GM12872 (cell line): ENCODE results near the gene TMPRSS6.

Source experiments
- CTCF ChIP-seq: IDR thresholded peaks from 3 replicates; pipeline ENCODE4 v1.5.1; 2011; ENCODE audit warnings: low read depth, mild to moderate bottlenecking, low read length, moderate library complexity; ENCODE audit not compliant: insufficient read depth

The TMPRSS6 gene

GRCh38 chr22:37146051-37146385, 36.5 kb upstream of the TMPRSS6 start:
- no peak for TF ChIP-seq CTCF

- no peak for TF ChIP-seq CTCF
These were observed 35.9 kb upstream of the TMPRSS6 start for GRCh38 chr22:37145180-37146050.

GRCh38 chr22:37144180-37144554, 34.7 kb upstream of the TMPRSS6 start:
- 0 out of 3 replicates have a peak, but pooled peaks have one; percentile 3 for TF ChIP-seq CTCF

- TF ChIP-seq CTCF, result no peak
These were observed 32.5 kb upstream of the TMPRSS6 start for GRCh38 chr22:37141971-37142370.

- TF ChIP-seq CTCF, result no peak
These were observed 32.0 kb upstream of the TMPRSS6 start for GRCh38 chr22:37141476-37141875.

GRCh38 chr22:37140686-37141323, 31.3 kb upstream of the TMPRSS6 start:
- TF ChIP-seq CTCF, result no peak

- peak; percentile 31; the same call in 1 of the 3 replicates for TF ChIP-seq CTCF
These were observed 30.2 kb upstream of the TMPRSS6 start for GRCh38 chr22:37139762-37140161.
